ENCODE results near the gene MRPS30.

DNA sequence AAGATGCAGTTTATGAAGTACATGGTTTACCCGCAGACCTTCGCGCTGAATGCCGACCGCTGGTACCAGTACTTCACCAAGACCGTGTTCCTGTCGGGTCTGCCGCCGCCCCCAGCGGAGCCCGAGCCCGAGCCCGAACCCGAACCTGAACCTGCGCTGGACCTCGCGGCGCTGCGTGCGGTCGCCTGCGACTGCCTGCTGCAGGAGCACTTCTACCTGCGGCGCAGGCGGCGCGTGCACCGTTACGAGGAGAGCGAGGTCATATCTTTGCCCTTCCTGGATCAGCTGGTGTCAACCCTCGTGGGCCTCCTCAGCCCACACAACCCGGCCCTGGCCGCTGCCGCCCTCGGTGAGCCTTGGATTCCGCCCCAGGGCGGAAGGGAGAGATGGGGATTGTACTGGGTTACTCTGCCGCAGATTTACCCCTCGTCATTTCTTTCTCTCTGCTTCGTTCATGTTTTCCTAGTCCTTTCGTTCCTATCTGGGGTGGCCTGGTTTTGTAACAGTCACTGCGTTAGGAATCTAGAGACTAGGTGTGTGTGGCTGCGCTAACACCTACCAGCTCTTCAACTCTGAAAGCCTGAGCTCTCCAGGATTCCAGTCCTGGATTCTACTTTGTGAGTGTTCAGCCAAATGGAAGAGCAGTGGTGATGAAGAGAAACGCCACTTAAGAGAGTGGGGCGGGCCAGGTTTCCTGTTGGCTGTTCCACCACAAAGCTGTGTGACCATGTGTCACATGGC lies 638 bp downstream of the MRPS30 start:
- TF ChIP-seq, protein P1, sequence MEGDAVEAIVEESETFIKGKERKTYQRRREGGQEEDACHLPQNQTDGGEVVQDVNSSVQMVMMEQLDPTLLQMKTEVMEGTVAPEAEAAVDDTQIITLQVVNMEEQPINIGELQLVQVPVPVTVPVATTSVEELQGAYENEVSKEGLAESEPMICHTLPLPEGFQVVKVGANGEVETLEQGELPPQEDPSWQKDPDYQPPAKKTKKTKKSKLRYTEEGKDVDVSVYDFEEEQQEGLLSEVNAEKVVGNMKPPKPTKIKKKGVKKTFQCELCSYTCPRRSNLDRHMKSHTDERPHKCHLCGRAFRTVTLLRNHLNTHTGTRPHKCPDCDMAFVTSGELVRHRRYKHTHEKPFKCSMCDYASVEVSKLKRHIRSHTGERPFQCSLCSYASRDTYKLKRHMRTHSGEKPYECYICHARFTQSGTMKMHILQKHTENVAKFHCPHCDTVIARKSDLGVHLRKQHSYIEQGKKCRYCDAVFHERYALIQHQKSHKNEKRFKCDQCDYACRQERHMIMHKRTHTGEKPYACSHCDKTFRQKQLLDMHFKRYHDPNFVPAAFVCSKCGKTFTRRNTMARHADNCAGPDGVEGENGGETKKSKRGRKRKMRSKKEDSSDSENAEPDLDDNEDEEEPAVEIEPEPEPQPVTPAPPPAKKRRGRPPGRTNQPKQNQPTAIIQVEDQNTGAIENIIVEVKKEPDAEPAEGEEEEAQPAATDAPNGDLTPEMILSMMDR (IDR thresholded peaks at IDR 0.05), result no peak
- no peak for TF ChIP-seq POLR2A (IDR thresholded peaks at IDR 0.05)
